Sigmoid colon (tissue), 4 donors: ENCODE results near the gene CFAP61.

ENCODE experiments used
- EP300 ChIP-seq, 4 donors: sonication (generic); formaldehyde crosslinking; IDR thresholded peaks; one replicate each; pipeline ENCODE4 v1.6.1; 2017; ENCODE audit warnings: antibody characterized with exemption in 4 of 4
- POLR2AphosphoS5 ChIP-seq, 4 donors: sonication (generic); formaldehyde crosslinking; IDR thresholded peaks; one replicate each; pipeline ENCODE4 v1.6.1; 2017; ENCODE audit warnings: antibody characterized with exemption in 4 of 4
- TF ChIP-seq, protein P1 (sequence below), 4 experiments: fragments of 450-650 bp in 3 of 4; fragments of 200-600 bp in 1 of 4; IDR thresholded peaks; one replicate each; pipeline ENCODE4 v1.5.1; 2016 to 2019; ENCODE audit warnings: antibody characterized with exemption in 4 of 4, mild to moderate bottlenecking in 3 of 4, moderate library complexity in 2 of 4

DNA sequence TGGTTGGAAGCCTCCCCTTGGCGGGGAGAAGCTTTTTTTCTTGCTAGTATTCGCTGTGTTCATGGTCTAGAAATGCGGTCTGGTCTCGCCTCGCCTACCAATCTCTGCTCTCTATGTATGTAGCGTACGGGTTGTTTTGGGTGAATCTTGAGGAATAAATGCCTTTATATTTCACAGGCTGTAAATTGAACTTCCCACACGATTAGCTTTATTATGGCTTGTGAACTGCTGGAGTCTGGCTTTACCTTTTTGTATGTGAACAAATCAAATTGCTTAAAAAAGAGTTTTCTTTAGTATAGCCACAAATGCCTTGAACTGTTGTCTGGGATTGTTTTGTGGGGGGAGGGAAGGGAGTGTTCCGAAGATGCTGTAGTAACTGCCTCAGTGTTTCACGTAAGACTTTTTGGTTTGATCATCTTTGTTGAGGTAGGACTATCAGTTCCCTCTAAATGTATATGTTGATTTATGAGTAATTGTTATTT is 317.8 kb downstream of the CFAP61 start:
- TF ChIP-seq EP300 (IDR thresholded peaks at IDR 0.05) (no peak), POLR2AphosphoS5 (IDR thresholded peaks at IDR 0.05) (no peak)
- TF ChIP-seq, protein P1, sequence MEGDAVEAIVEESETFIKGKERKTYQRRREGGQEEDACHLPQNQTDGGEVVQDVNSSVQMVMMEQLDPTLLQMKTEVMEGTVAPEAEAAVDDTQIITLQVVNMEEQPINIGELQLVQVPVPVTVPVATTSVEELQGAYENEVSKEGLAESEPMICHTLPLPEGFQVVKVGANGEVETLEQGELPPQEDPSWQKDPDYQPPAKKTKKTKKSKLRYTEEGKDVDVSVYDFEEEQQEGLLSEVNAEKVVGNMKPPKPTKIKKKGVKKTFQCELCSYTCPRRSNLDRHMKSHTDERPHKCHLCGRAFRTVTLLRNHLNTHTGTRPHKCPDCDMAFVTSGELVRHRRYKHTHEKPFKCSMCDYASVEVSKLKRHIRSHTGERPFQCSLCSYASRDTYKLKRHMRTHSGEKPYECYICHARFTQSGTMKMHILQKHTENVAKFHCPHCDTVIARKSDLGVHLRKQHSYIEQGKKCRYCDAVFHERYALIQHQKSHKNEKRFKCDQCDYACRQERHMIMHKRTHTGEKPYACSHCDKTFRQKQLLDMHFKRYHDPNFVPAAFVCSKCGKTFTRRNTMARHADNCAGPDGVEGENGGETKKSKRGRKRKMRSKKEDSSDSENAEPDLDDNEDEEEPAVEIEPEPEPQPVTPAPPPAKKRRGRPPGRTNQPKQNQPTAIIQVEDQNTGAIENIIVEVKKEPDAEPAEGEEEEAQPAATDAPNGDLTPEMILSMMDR (IDR thresholded peaks at IDR 0.05), result no peak
